ENCODE data around the gene ARMC6. TPM values are rescaled to one million over a fixed set of nuclear protein-coding genes. Genes with fewer than 3 reads are reported as not detected.
"Not testable (repeated sequence)": the region's sequence is repeated elsewhere in the genome, so short reads cannot be mapped to it uniquely, and the experiment has no call there.

The ARMC6 gene
- total RNA-seq, 1 donor from 2014 or later = 49.8 TPM

GRCh38 chr19:19106938-19107337 is 73.5 kb downstream of the ARMC6 start:
- DNase-seq (ENCODE audit: low read depth in 2 of 2) = not testable (repeated sequence)

GRCh38 chr19:19107654-19108053 is 74.3 kb downstream of the ARMC6 start:
- no peak for DNase-seq (ENCODE audit: low read depth in 2 of 2)

Other genes with a start within 250 kb of the ARMC6 start
- gene COMP, start 242.3 kb upstream of the ARMC6 start, total RNA-seq = not detected in 2 replicates
- 42.9 and 51.6 TPM in 2 replicates for gene UPF1, start 201.6 kb upstream of the ARMC6 start, total RNA-seq
- gene CERS1, start 137.4 kb upstream of the ARMC6 start, total RNA-seq = 2.4 and 5.6 TPM in 2 replicates
- gene COPE, start 114.2 kb upstream of the ARMC6 start, total RNA-seq = 145 and 149 TPM in 2 replicates
- gene DDX49, start 113.9 kb upstream of the ARMC6 start, total RNA-seq = 38.6 and 40.3 TPM in 2 replicates
- 124 and 279 TPM in 2 replicates for gene HOMER3, start 92.4 kb upstream of the ARMC6 start, total RNA-seq
- 8.1 and 14.7 TPM in 2 replicates for gene SUGP2, start 86 bp upstream of the ARMC6 start, total RNA-seq
- 2.8 and 3.0 TPM in 2 replicates for gene SLC25A42, start 30.4 kb downstream of the ARMC6 start, total RNA-seq
- gene TMEM161A, start 104.9 kb downstream of the ARMC6 start, total RNA-seq = 11.3 and 14.7 TPM in 2 replicates
- under 0.01 and 0.20 TPM in 2 replicates for gene MEF2B, start 136.7 kb downstream of the ARMC6 start, total RNA-seq
- 15.0 and 18.5 TPM in 2 replicates for gene BORCS8, start 158.5 kb downstream of the ARMC6 start, total RNA-seq
- gene RFXANK, start 158.7 kb downstream of the ARMC6 start, total RNA-seq = 67.5 and 69.5 TPM in 2 replicates
- gene NR2C2AP, start 169.8 kb downstream of the ARMC6 start, total RNA-seq = 5.2 and 8.5 TPM in 2 replicates
- gene NCAN, start 178.4 kb downstream of the ARMC6 start, total RNA-seq = not detected in 2 replicates
- gene TM6SF2, start 239.7 kb downstream of the ARMC6 start, total RNA-seq = not detected in 2 replicates